GM19452 (cell line): Measurements from ENCODE around the gene ZNF837.

Experiments
- ATAC-seq: cut with Tn5 transposase; IDR thresholded peaks from one replicate; pipeline ENCODE4 v1.9.1; 2021; ENCODE audit not compliant: unreplicated experiment

ZNF837 gene

DNA sequence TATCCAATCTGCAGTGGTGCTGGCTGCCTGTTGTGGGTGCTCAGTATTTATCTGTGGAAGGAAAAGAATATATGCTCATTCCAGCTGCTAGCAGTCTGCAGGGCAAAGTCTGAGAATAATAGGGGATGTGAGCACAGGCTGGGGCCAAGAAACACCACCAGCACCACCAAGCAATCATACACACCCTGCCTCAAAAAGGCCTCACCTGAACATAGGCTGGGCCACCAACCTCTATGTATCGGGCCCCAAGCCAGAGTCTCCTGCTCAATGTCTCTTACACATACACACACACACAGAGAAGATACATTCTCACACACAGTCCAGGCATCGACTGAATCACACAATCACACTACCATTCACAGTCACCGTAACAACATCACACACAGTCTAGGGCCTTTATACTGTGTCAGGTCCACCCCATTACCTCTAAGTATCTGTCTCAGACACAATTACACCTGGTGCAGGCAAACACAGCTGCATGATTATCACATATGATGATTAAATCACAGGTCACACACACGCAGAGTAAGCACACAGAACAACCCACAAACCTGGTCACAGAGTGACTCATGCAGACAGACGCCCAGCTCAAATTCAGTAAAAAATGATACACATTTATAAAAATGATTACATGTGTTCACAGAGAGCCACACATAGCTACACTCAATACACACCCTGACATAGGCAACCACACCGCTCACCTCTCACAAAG lies 55.4 kb downstream of the ZNF837 start:
- ATAC-seq, result no peak

DNA sequence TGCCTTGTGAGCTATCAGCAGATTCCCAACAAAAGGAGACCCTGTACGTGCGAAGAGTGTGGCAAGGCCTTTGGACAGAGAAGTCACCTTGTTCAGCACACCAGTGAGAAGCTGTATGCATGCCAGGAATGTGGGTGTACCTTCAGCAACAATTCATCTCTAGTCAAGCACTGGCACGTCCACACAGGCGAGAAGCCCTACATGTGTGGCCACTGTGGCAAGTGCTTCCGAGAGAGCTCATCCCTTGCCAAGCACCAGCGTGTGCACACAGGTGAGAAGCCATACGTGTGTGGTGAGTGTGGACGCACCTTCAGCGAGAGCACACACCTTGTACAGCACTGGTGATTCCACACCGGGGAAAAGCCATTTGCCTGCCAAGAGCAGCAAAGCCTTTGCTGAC lies 61.6 kb downstream of the ZNF837 start:
- no peak for ATAC-seq

DNA sequence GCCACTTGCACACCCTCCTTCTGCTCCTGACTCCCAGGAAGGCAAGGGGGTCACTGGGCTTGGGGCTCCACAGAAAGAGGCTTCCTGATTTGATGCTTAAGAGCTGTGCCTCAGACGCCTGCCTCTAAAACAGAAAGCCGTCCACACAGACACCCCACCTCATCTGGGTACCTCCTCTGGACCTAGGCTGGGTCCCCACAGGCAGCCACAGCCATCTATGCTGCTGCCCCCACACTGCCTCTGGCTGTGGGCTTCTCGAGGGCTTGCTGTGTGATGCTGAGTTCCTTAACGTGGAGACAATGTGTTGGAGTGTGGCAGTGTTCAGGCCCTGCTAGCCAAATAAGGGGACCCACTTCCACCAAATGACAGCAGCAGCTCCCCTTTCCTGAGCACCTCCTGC lies 62.5 kb downstream of the ZNF837 start:
- ATAC-seq, result no peak
